GM12891 (cell line): ENCODE results near the gene PMM1.

ENCODE experiments used
- POLR2A ChIP-seq: IDR thresholded peaks from 2 replicates; pipeline ENCODE4 v1.6.1; 2011; ENCODE audit warnings: low read depth, low read length, control low read depth
- POLR2AphosphoS5 ChIP-seq: IDR thresholded peaks from 2 replicates; pipeline ENCODE4 v1.6.1; 2011; ENCODE audit warnings: low read depth, low read length, control low read depth
- TAF1 ChIP-seq: IDR thresholded peaks from 2 replicates; pipeline ENCODE4 v1.6.1; 2011; ENCODE audit warnings: low read depth, low read length, control low read depth

DNA sequence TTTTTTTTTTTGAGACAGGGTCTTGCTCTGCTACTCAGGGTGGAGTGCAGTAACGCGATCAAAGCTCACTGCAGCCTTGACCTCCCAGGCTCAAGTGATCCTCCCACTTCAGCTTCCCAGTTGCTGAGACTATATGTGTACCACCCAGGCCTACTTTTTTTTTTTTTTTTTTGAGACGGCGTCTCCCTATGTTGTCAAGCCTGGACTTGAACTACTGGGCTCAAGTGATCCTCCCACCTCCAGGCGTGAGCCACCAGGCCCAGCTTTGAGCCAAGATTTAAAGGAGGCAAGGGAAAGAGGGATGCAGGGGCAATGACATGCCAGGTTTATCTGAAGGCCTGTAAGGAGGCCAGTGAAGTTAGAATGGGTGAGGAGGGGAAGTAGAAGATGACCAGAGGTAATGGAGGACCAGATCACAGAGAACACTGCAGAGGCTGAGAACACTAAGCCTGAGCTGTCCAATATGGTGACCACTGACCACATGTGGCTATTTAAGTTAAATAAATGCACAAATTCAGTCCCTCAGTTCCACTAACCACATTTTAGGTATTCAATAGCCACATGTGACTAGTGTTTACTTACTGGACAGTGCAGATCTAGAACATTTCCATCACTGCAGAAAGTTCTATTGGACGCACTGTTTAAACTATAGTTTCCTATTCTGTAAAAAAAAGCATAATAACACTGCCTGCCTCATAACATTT is 23.1 kb upstream of the PMM1 start:
- TF ChIP-seq POLR2A: no peak
- TF ChIP-seq POLR2AphosphoS5: no peak
- TF ChIP-seq TAF1: no peak
